Muscle layer of colon (tissue), 2 donors: ENCODE measurements around the gene TXNDC2.
"Not testable (repeated sequence)": the region's sequence is repeated elsewhere in the genome, so short reads cannot be mapped to it uniquely, and the experiment has no call there.

ENCODE experiments used
- H3K27ac ChIP-seq: one replicate; pipeline ENCODE4 v1.7.0; 2013; ENCODE audit warnings: low read depth, mild to moderate bottlenecking, low read length, moderate library complexity
- H3K27me3 ChIP-seq, 2 donors: one replicate each; pipeline ENCODE4 v1.7.0; 2013; ENCODE audit warnings: low read length in 2 of 2, mild to moderate bottlenecking in 2 of 2; ENCODE audit not compliant: insufficient read depth in 2 of 2, control insufficient read depth in 1 of 2
- H3K36me3 ChIP-seq: one replicate; pipeline ENCODE4 v1.7.0; 2013; ENCODE audit warnings: mild to moderate bottlenecking, low read length; ENCODE audit not compliant: insufficient read depth
- H3K4me1 ChIP-seq: one replicate; pipeline ENCODE4 v1.7.0; 2013; ENCODE audit warnings: mild to moderate bottlenecking, low read length; ENCODE audit not compliant: insufficient read depth
- H3K4me3 ChIP-seq, 2 donors: one replicate each; pipeline ENCODE4 v1.7.0; 2013; ENCODE audit warnings: low read length in 2 of 2, low read depth in 1 of 2, mild to moderate bottlenecking in 1 of 2, moderate library complexity in 1 of 2
- H3K9ac ChIP-seq: one replicate; pipeline ENCODE4 v1.7.0; 2013; ENCODE audit warnings: low read length
- H3K9me3 ChIP-seq: one replicate; pipeline ENCODE4 v1.7.0; 2013; ENCODE audit warnings: mild to moderate bottlenecking, low read length
- donor health status: abdominal sarcoma.
- donor health status: Adenocarcinoma of cecum.

The TXNDC2 gene

GRCh38 chr18:9907867-9908266, 22.1 kb downstream of the TXNDC2 start:
- H3K9me3 ChIP-seq: no peaks in the 10 kb centered on the region
- no peaks in the 10 kb centered on the region for H3K36me3 ChIP-seq

GRCh38 chr18:9910071-9910470, 24.3 kb downstream of the TXNDC2 start:
- Histone ChIP-seq H3K27ac (no peak overlapping the region), H3K27me3 (no peaks in the 10 kb centered on the region), H3K4me1 (peaks cover 5% of the 10 kb centered on the region)

More at GRCh38 chr18:9907867-9908266, 22.1 kb downstream of the TXNDC2 start:
- Histone ChIP-seq H3K4me1 (peaks cover 1% of the 10 kb centered on the region), H3K27me3 (no peaks in the 10 kb centered on the region), H3K27ac (no peak overlapping the region), H3K4me3 (no peak overlapping the region), H3K9ac (no peak overlapping the region)

GRCh38 chr18:9910661-9911060, 24.9 kb downstream of the TXNDC2 start:
- no peak overlapping the region for H3K9ac ChIP-seq
- H3K9me3 ChIP-seq: no peaks in the 10 kb centered on the region
- H3K36me3 ChIP-seq: no peaks in the 10 kb centered on the region
- H3K4me3 ChIP-seq: no peak overlapping the region
- H3K27me3 ChIP-seq: no peaks in the 10 kb centered on the region
- no peak overlapping the region for H3K27ac ChIP-seq
- H3K4me1 ChIP-seq: peaks cover 5% of the 10 kb centered on the region

More at GRCh38 chr18:9910071-9910470, 24.3 kb downstream of the TXNDC2 start:
- Histone ChIP-seq H3K36me3 (no peaks in the 10 kb centered on the region), H3K9ac (no peak overlapping the region), H3K4me3 (no peak overlapping the region), H3K9me3 (no peaks in the 10 kb centered on the region)

- H3K4me1 ChIP-seq: peaks cover 11% of the 10 kb centered on the region
- H3K4me3 ChIP-seq: no peak overlapping the region
- H3K27ac ChIP-seq: no peak overlapping the region
- no peaks in the 10 kb centered on the region for H3K36me3 ChIP-seq
- H3K9ac ChIP-seq: no peak overlapping the region
- no peaks in the 10 kb centered on the region for H3K27me3 ChIP-seq
- H3K9me3 ChIP-seq: no peaks in the 10 kb centered on the region
These were observed 25.5 kb downstream of the TXNDC2 start for GRCh38 chr18:9911226-9911625.

GRCh38 chr18:9912285-9912684, 26.5 kb downstream of the TXNDC2 start:
- not testable (repeated sequence) for H3K4me3 ChIP-seq
- peaks cover 19% of the 10 kb centered on the region for H3K4me1 ChIP-seq

GRCh38 chr18:9913151-9913525, 27.4 kb downstream of the TXNDC2 start:
- peak overlapping the region; percentile 15 for H3K9ac ChIP-seq

More at GRCh38 chr18:9912285-9912684, 26.5 kb downstream of the TXNDC2 start:
- not testable (repeated sequence) for H3K9ac ChIP-seq, H3K36me3 ChIP-seq, H3K27me3 ChIP-seq, H3K27ac ChIP-seq, H3K9me3 ChIP-seq

GRCh38 chr18:9913526-9914333, 28.0 kb downstream of the TXNDC2 start, which contains the start of gene VAPA:
VAPA (plus strand) TSS chr18:9914016; CDS start chr18:9914257, 241 bp downstream.
- Histone ChIP-seq H3K4me1 (peaks cover 31% of the 10 kb centered on the region), H3K9ac (peak within 1 kb of the TSS; percentile 91), H3K27me3 (no peaks in the 10 kb centered on the region), H3K36me3 (no peaks in the 10 kb centered on the region), H3K27ac (peak within 1 kb of the TSS; percentile 94), H3K4me3 (peak within 1 kb of the TSS; percentile 94 to 96), H3K9me3 (no peaks in the 10 kb centered on the region)

More at GRCh38 chr18:9913151-9913525, 27.4 kb downstream of the TXNDC2 start:
- H3K4me3 ChIP-seq: peak overlapping the region; percentile 74 to 96
- H3K36me3 ChIP-seq: no peaks in the 10 kb centered on the region
- H3K27me3 ChIP-seq: no peaks in the 10 kb centered on the region
- peaks cover 26% of the 10 kb centered on the region for H3K4me1 ChIP-seq
- H3K9me3 ChIP-seq: no peaks in the 10 kb centered on the region
- peak overlapping the region; percentile 94 for H3K27ac ChIP-seq

- H3K9me3 ChIP-seq: no peaks in the 10 kb centered on the region
- no peaks in the 10 kb centered on the region for H3K36me3 ChIP-seq
- peaks cover 37% of the 10 kb centered on the region for H3K4me1 ChIP-seq
- H3K27me3 ChIP-seq: no peaks in the 10 kb centered on the region
- peak overlapping the region; percentile 94 for H3K27ac ChIP-seq
- peak overlapping the region; percentile 13 for H3K9ac ChIP-seq
- peak overlapping the region; percentile 74 to 96 for H3K4me3 ChIP-seq
These were observed 28.5 kb downstream of the TXNDC2 start for GRCh38 chr18:9914334-9914583.

- H3K36me3 ChIP-seq: no peaks in the 10 kb centered on the region
- peak overlapping the region; percentile 93 for H3K27ac ChIP-seq
- peak overlapping the region; percentile 74 to 94 for H3K4me3 ChIP-seq
- H3K27me3 ChIP-seq: no peaks in the 10 kb centered on the region
- H3K4me1 ChIP-seq: peaks cover 42% of the 10 kb centered on the region
- peak overlapping the region; percentile 91 for H3K9ac ChIP-seq
- H3K9me3 ChIP-seq: no peaks in the 10 kb centered on the region
These were observed 29.0 kb downstream of the TXNDC2 start for GRCh38 chr18:9914584-9915290.

- Histone ChIP-seq H3K9ac (peak overlapping the region; percentile 91), H3K27me3 (no peaks in the 10 kb centered on the region), H3K9me3 (no peaks in the 10 kb centered on the region), H3K4me1 (peaks cover 49% of the 10 kb centered on the region), H3K36me3 (no peaks in the 10 kb centered on the region), H3K4me3 (peak overlapping the region; percentile 74 to 94), H3K27ac (peak overlapping the region; percentile 93)
These were observed 29.7 kb downstream of the TXNDC2 start for GRCh38 chr18:9915291-9916076.

GRCh38 chr18:9916077-9916639, 30.4 kb downstream of the TXNDC2 start:
- Histone ChIP-seq H3K27me3 (no peaks in the 10 kb centered on the region), H3K9me3 (no peaks in the 10 kb centered on the region), H3K27ac (peak overlapping the region; percentile 93), H3K9ac (peak overlapping the region; percentile 12), H3K36me3 (no peaks in the 10 kb centered on the region), H3K4me1 (peaks cover 55% of the 10 kb centered on the region), H3K4me3 (peak overlapping the region; percentile 9 to 94)
